ENCODE measurements around the gene ZNF497. TPM values are rescaled to one million over a fixed set of nuclear protein-coding genes. Genes with fewer than 3 reads are reported as not detected.
A peak's percentile ranks its signal among the peaks of the same experiment; 100 is the strongest.
"Not testable (repeated sequence)": the region's sequence is repeated elsewhere in the genome, so short reads cannot be mapped to it uniquely, and the experiment has no call there.

ZNF497 gene
- 2.4 TPM for polyA plus RNA-seq (ENCODE audit: insufficient read length)

GRCh38 chr19:58362272-58362994, at the start of gene ZNF497:
TSS of gene ZNF497 (minus strand) at chr19:58362751. CDS start at chr19:58357635, 5,116 bp downstream.
- peak; percentile 96 for DNase-seq

- DNase-seq: no peak
Measured at GRCh38 chr19:58409010-58409790, 46.6 kb upstream of the ZNF497 start.

GRCh38 chr19:58408152-58409009, 45.8 kb upstream of the ZNF497 start, which contains the start of gene ZNF584:
TSS of gene ZNF584 (plus strand) at chr19:58408649. CDS start at chr19:58409148, 499 bp downstream.
- peak; percentile 95 for DNase-seq

- no peak for DNase-seq
Measured at GRCh38 chr19:58407658-58408151, 45.2 kb upstream of the ZNF497 start.

- no peak for DNase-seq
Measured at GRCh38 chr19:58406818-58407657, 44.5 kb upstream of the ZNF497 start.

- DNase-seq: not testable (repeated sequence)
Measured at GRCh38 chr19:58403920-58404478, 41.4 kb upstream of the ZNF497 start.

- no peak for DNase-seq
Measured at GRCh38 chr19:58401840-58402421, 39.4 kb upstream of the ZNF497 start.

GRCh38 chr19:58400916-58401839, 38.6 kb upstream of the ZNF497 start:
- DNase-seq: peak; percentile 100

GRCh38 chr19:58400316-58400915, 37.9 kb upstream of the ZNF497 start:
- DNase-seq: no peak

GRCh38 chr19:58399903-58400302, 37.4 kb upstream of the ZNF497 start:
- no peak for DNase-seq

GRCh38 chr19:58398545-58398944, 36.0 kb upstream of the ZNF497 start:
- no peak for DNase-seq

GRCh38 chr19:58398087-58398486, 35.5 kb upstream of the ZNF497 start:
- no peak for DNase-seq

GRCh38 chr19:58397533-58398037, 35.0 kb upstream of the ZNF497 start:
- no peak for DNase-seq

- no peak for DNase-seq
Measured at GRCh38 chr19:58396691-58397532, 34.4 kb upstream of the ZNF497 start.

- DNase-seq: no peak
Measured at GRCh38 chr19:58395979-58396627, 33.6 kb upstream of the ZNF497 start.

GRCh38 chr19:58395220-58395978, 32.8 kb upstream of the ZNF497 start, which contains the start of gene RNF225:
TSS of gene RNF225 (plus strand) at chr19:58395656. CDS start at chr19:58396090, 434 bp downstream.
- DNase-seq: no peak

GRCh38 chr19:58394821-58395219, 32.3 kb upstream of the ZNF497 start:
- DNase-seq: no peak
